ENCODE measurements around the gene FASTKD1.

DNA sequence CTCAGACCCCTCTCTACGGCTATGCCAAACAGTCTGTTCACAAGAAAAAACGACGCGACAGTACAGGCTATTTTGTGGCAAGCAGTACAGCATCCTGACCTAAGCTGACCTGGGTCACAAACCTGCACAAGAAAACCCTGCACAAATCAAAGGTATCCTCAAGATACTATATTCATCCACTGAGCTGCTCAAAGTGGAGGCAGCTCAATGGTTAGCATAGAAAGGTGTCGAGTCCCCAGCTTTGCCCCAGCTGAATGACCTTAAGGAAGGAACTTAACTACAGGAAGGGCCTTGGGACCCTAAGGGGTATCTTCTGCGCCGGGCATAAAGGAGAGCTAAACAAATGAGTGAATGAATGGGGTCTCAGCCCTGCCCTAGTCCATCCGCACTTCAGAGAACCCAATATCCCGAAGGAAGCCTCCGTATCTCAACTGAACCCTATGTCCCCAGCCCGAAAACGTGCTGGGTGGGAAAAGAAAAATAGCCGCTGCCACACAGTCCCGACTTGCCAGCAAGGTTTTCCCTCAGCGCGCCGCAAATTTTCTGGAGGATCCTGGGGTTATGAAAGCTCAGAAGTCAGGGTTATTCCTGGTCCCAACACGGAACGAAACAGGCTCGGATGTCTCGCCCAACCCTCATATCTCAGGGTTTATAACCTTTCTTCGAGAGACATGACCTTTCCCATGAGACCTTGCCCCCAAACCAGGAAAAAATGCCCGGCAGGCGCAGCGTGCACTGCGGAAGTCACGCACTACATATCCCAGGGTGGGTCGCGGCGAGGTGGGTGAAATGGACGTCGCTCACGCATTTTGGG, at the start of gene FASTKD1:
- TF ChIP-seq, protein P1, sequence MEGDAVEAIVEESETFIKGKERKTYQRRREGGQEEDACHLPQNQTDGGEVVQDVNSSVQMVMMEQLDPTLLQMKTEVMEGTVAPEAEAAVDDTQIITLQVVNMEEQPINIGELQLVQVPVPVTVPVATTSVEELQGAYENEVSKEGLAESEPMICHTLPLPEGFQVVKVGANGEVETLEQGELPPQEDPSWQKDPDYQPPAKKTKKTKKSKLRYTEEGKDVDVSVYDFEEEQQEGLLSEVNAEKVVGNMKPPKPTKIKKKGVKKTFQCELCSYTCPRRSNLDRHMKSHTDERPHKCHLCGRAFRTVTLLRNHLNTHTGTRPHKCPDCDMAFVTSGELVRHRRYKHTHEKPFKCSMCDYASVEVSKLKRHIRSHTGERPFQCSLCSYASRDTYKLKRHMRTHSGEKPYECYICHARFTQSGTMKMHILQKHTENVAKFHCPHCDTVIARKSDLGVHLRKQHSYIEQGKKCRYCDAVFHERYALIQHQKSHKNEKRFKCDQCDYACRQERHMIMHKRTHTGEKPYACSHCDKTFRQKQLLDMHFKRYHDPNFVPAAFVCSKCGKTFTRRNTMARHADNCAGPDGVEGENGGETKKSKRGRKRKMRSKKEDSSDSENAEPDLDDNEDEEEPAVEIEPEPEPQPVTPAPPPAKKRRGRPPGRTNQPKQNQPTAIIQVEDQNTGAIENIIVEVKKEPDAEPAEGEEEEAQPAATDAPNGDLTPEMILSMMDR (IDR thresholded peaks at IDR 0.05) = no peak
- TF ChIP-seq POLR2A (IDR thresholded peaks at IDR 0.05) = no peak

All from testis (tissue), 2 donors.